ENCODE data around the gene SEPTIN6. TPM values are rescaled to one million over a fixed set of nuclear protein-coding genes. Genes with fewer than 3 reads are reported as not detected.

SEPTIN6 gene
- total and polyA plus RNA-seq, 2 of the 4 experiments (the other 2 are of a cell fraction): 16.2 to 19.0 TPM

DNA sequence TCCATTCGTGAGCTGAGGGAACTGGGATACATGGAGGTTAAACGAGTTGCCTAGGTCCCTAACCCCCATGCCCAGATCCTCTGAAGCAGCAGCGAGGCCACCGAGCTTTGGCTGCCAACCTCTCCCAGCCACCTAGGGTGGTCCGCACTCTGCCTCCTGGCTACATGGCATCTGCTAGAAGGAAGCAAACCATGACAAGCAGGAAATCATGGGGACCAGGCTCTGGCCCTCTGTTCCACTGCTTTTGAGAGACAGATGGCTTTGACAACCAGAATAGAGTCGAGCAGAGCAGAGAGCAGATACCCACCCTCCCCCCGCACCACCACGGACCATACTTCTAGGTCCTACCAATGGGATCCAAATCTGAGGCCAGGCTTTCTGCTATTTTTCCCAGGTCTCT lies 49.3 kb downstream of the SEPTIN6 start:
- H4K20me1 ChIP-seq (ENCODE audit: insufficient read depth, low read length): no peaks in the 10 kb centered on the region
- no peaks in the 10 kb centered on the region for H3K27me3 ChIP-seq (ENCODE audit: control insufficient read depth, insufficient read depth, low read length)
- no peak overlapping the region for H3K9ac ChIP-seq (ENCODE audit: low read depth, low read length)
- DNase-seq (no peak), ATAC-seq (ENCODE audit: low read depth) (no peak)
- dilution Hi-C loops (cut with HindIII; ENCODE audit: low sequenced_read_pairs, unreplicated experiment): no loop called here
- H2BK120ac ChIP-seq (ENCODE audit: low read depth, low read length): no peak overlapping the region
- no peaks in the 10 kb centered on the region for H3K4me1 ChIP-seq (ENCODE audit: control insufficient read depth, insufficient read depth, low read length)
- no peak overlapping the region for H4K8ac ChIP-seq (ENCODE audit: low read depth in 2 of 2, low read length in 2 of 2)
- no peaks in the 10 kb centered on the region for H3K9me1 ChIP-seq (ENCODE audit: insufficient read depth, low read length)
- POLR2A ChIA-PET (ENCODE audit: unreplicated experiment): no interaction called here
- H3K27ac ChIP-seq (ENCODE audit: insufficient read depth, low read length): no peak overlapping the region
- no peak overlapping the region for H3K18ac ChIP-seq (ENCODE audit: low read depth, low read length)
- no TSS peak for BruUV-seq (replicated peaks)
- no peak overlapping the region for H2BK5ac ChIP-seq (ENCODE audit: low read depth, low read length, poor library complexity, severe bottlenecking)
- no peak overlapping the region for H2BK15ac ChIP-seq (ENCODE audit: low read depth, low read length)
- TF ChIP-seq FOS (IDR thresholded peaks at IDR 0.05; ENCODE audit: low read depth, low read length) (no peak), RFX5 (IDR thresholded peaks at IDR 0.05; ENCODE audit: low read depth, low read length) (no peak), RAD21 (IDR thresholded peaks at IDR 0.05; ENCODE audit: low read length) (no peak), NFE2L2 (IDR thresholded peaks at IDR 0.05; ENCODE audit: low read depth, low read length) (no peak), SMC3 (IDR thresholded peaks at IDR 0.05; ENCODE audit: low read depth, low read length) (no peak), BHLHE40 (IDR thresholded peaks at IDR 0.05; ENCODE audit: low read depth, low read length) (no peak), CHD1 (IDR thresholded peaks at IDR 0.05; ENCODE audit: low read depth, low read length) (no peak), POLR2A (IDR thresholded peaks at IDR 0.05; ENCODE audit: low read depth, low read length) (no peak), RCOR1 (IDR thresholded peaks at IDR 0.05; ENCODE audit: insufficient replicate concordance, low read length) (no peak), MAFK (IDR thresholded peaks at IDR 0.05; ENCODE audit: low read depth, low read length) (no peak), CEBPB (IDR thresholded peaks at IDR 0.05; ENCODE audit: low read depth, low read length) (no peak), MAZ (IDR thresholded peaks at IDR 0.05; ENCODE audit: borderline replicate concordance, low read depth, low read length) (no peak), MXI1 (IDR thresholded peaks at IDR 0.05; ENCODE audit: borderline replicate concordance, low read depth, low read length) (no peak)
- TF ChIP-seq, protein P1, sequence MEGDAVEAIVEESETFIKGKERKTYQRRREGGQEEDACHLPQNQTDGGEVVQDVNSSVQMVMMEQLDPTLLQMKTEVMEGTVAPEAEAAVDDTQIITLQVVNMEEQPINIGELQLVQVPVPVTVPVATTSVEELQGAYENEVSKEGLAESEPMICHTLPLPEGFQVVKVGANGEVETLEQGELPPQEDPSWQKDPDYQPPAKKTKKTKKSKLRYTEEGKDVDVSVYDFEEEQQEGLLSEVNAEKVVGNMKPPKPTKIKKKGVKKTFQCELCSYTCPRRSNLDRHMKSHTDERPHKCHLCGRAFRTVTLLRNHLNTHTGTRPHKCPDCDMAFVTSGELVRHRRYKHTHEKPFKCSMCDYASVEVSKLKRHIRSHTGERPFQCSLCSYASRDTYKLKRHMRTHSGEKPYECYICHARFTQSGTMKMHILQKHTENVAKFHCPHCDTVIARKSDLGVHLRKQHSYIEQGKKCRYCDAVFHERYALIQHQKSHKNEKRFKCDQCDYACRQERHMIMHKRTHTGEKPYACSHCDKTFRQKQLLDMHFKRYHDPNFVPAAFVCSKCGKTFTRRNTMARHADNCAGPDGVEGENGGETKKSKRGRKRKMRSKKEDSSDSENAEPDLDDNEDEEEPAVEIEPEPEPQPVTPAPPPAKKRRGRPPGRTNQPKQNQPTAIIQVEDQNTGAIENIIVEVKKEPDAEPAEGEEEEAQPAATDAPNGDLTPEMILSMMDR (conservative IDR thresholded peaks at IDR 0.05; ENCODE audit: low read depth, low read length): no peak
- TF ChIP-seq, protein P2, sequence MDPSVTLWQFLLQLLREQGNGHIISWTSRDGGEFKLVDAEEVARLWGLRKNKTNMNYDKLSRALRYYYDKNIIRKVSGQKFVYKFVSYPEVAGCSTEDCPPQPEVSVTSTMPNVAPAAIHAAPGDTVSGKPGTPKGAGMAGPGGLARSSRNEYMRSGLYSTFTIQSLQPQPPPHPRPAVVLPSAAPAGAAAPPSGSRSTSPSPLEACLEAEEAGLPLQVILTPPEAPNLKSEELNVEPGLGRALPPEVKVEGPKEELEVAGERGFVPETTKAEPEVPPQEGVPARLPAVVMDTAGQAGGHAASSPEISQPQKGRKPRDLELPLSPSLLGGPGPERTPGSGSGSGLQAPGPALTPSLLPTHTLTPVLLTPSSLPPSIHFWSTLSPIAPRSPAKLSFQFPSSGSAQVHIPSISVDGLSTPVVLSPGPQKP (IDR thresholded peaks at IDR 0.05; ENCODE audit: borderline replicate concordance, low read depth, low read length): no peak
- TF ChIP-seq, protein P3, sequence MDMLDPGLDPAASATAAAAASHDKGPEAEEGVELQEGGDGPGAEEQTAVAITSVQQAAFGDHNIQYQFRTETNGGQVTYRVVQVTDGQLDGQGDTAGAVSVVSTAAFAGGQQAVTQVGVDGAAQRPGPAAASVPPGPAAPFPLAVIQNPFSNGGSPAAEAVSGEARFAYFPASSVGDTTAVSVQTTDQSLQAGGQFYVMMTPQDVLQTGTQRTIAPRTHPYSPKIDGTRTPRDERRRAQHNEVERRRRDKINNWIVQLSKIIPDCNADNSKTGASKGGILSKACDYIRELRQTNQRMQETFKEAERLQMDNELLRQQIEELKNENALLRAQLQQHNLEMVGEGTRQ (IDR thresholded peaks at IDR 0.05; ENCODE audit: low read depth, low read length): no peak
- H3K14ac ChIP-seq (replicated peaks; ENCODE audit: low read depth, low read length): no peak overlapping the region
- no peak overlapping the region for H3K4me2 ChIP-seq (ENCODE audit: low read depth, low read length)
- H3K4ac ChIP-seq (ENCODE audit: low read depth, low read length): no peak overlapping the region
- H2AK9ac ChIP-seq (replicated peaks; ENCODE audit: low read depth, low read length, poor library complexity): no peak overlapping the region
- no peak overlapping the region for H4K91ac ChIP-seq (ENCODE audit: insufficient read depth, low read depth, low read length)
- H3K56ac ChIP-seq (ENCODE audit: extremely low read depth, insufficient read depth, low read length): no peak overlapping the region
- no peak overlapping the region for H4K5ac ChIP-seq (ENCODE audit: low read depth, low read length)
- H2AK5ac ChIP-seq (ENCODE audit: low read depth, low read length): no peak overlapping the region
- no peaks in the 10 kb centered on the region for H3K79me1 ChIP-seq (ENCODE audit: low read depth in 1 of 2, low read length in 2 of 2)
- intact Hi-C loops (cut with micrococcal nuclease): no loop called here
- H3K4me3 ChIP-seq (ENCODE audit: insufficient read depth, low read depth, low read length): no peak overlapping the region
- no peaks in the 10 kb centered on the region for H3K9me3 ChIP-seq (ENCODE audit: control insufficient read depth, insufficient read depth, low read length)
- WGBS, 2 experiments (ENCODE audit: extremely low coverage in 2 of 2, insufficient read length in 1 of 2): no CpG with 5 or more reads among the region's 8 CpGs
- H2AFZ ChIP-seq (replicated peaks; ENCODE audit: low read length, poor library complexity): no peak overlapping the region
- H3K23ac ChIP-seq (ENCODE audit: low read depth, low read length): no peak overlapping the region
- CTCF ChIA-PET: no interaction called here
- in situ Hi-C loops (cut with MboI; ENCODE audit: low sequenced_read_pairs): no loop called here
- H3K36me3 ChIP-seq (ENCODE audit: control insufficient read depth, insufficient read depth, low read length): peaks cover 5% of the 10 kb centered on the region; the same call in 1 of the 2 replicates
- H2BK20ac ChIP-seq (ENCODE audit: low read depth, low read length): no peak overlapping the region

All from IMR-90 (cell line).